Caco-2 (cell line): ENCODE results near the gene PLEKHA6. TPM values are rescaled to one million over a fixed set of nuclear protein-coding genes. Genes with fewer than 3 reads are reported as not detected.

Experiments
- BruUV-seq: library from RNA; stranded (reverse); fragments of 400-500 nt; replicated peaks from 2 replicates; lab custom pipeline; 2021; lab: Mats Ljungman, UMichigan
- CTCF ChIA-PET: fragments of 300-600 bp; sonication (Branson Sonifier 250); formaldehyde crosslinking; loops from one replicate; lab custom pipeline; 2022; ENCODE audit warnings: antibody characterized with exemption; lab: Charles Lee
- POLR2A ChIA-PET: fragments of 300-600 bp; sonication (Branson Sonifier 250); formaldehyde crosslinking; loops from one replicate; lab custom pipeline; 2022; ENCODE audit warnings: antibody characterized with exemption; lab: Charles Lee
- DNase-seq, 2 experiments: peaks; one replicate each; pipeline versions ENCODE4 v3.0.0 to v3.0.0-alpha.2; 2020 to 2022
- H3K27me3 ChIP-seq: replicated peaks from 2 replicates; pipeline ENCODE4 v1.6.0; 2011; ENCODE audit warnings: low read length; ENCODE audit not compliant: control insufficient read depth, insufficient read depth
- H3K36me3 ChIP-seq: 2 replicates; pipeline ENCODE4 v1.5.1; 2011; ENCODE audit warnings: low read length; ENCODE audit not compliant: control insufficient read depth, insufficient read depth
- H3K4me1 ChIP-seq: fragments of 250-450 bp; sonication (Bioruptor Pico); 2 replicates; pipeline ENCODE4 v1.5.1; 2020; ENCODE audit warnings: mild to moderate bottlenecking
- H3K4me3 ChIP-seq: 2 replicates; pipeline ENCODE4 v1.5.1; 2011; ENCODE audit warnings: low read depth, mild to moderate bottlenecking, control low read depth, low read length
- H3K9me3 ChIP-seq: fragments of 250-450 bp; sonication (Bioruptor Pico); 2 replicates; pipeline ENCODE4 v1.5.1; 2020; ENCODE audit warnings: mild to moderate bottlenecking, moderate library complexity
- H3K27ac Mint-ChIP-seq: one replicate; pipeline ENCODE4 v1.8.0; 2022; ENCODE audit warnings: mixed read lengths; ENCODE audit not compliant: unreplicated experiment
- H3K27me3 Mint-ChIP-seq: one replicate; pipeline ENCODE4 v1.8.0; 2022; ENCODE audit warnings: mixed read lengths; ENCODE audit not compliant: insufficient read depth, unreplicated experiment
- H3K36me3 Mint-ChIP-seq: one replicate; pipeline ENCODE4 v1.8.0; 2022; ENCODE audit warnings: mild to moderate bottlenecking, mixed read lengths; ENCODE audit not compliant: insufficient read depth, unreplicated experiment
- H3K4me1 Mint-ChIP-seq: one replicate; pipeline ENCODE4 v1.8.0; 2022; ENCODE audit warnings: low read depth, mixed read lengths; ENCODE audit not compliant: unreplicated experiment
- H3K4me3 Mint-ChIP-seq: one replicate; pipeline ENCODE4 v1.8.0; 2022; ENCODE audit warnings: mild to moderate bottlenecking, moderate library complexity, mixed read lengths; ENCODE audit not compliant: unreplicated experiment
- H3K9me3 Mint-ChIP-seq: one replicate; pipeline ENCODE4 v1.8.0; 2022; ENCODE audit warnings: mixed read lengths; ENCODE audit not compliant: unreplicated experiment
- intact Hi-C: fragments of 100-400 bp; cut with micrococcal nuclease; formaldehyde crosslinking; loops from one replicate; pipeline ENCODE4 v1.10.0; 2022; ENCODE audit not compliant: unreplicated experiment
- total RNA-seq: library from RNA; stranded (reverse); gene quantifications from 2 replicates; pipeline ENCODE4 v1.2.3, GENCODE V29; 2022
- TF ChIP-seq, protein P1 (sequence below), 2 experiments: fragments of 200-600 bp in 1 of 2; IDR thresholded peaks; 1 replicate in 1 of 2; 2 replicates in 1 of 2; pipeline versions ENCODE4 v1.5.1 to v1.8.0; 2011 to 2022; ENCODE audit warnings: antibody characterized with exemption in 1 of 2, control low read depth in 1 of 2, inconsistent platforms in 1 of 2, low read depth in 1 of 2, low read length in 1 of 2, mild to moderate bottlenecking in 1 of 2, moderate library complexity in 1 of 2; ENCODE audit not compliant: insufficient read depth in 1 of 2, severe bottlenecking in 1 of 2, unreplicated experiment in 1 of 2

PLEKHA6 gene
- total RNA-seq, 1 experiment from 2014 or later: 18.8 TPM

GRCh38 chr1:204383163-204383904 lies 23.6 kb upstream of the PLEKHA6 start:
- Mint-ChIP-seq H3K27me3 (no peaks in the 10 kb centered on the region), H3K9me3 (no peaks in the 10 kb centered on the region), H3K36me3 (no peaks in the 10 kb centered on the region), H3K4me1 (no peaks in the 10 kb centered on the region), H3K27ac (no peak overlapping the region), H3K4me3 (no peak overlapping the region)
- no peaks in the 10 kb centered on the region for H3K27me3 ChIP-seq
- ChIA-PET CTCF (interaction anchor here (1.0 to 2.9 kb wide), 2 partner anchors 15 to 48 kb away, joined by 3 to 22 read pairs; no protein-coding TSS in a partner anchor), POLR2A (no interaction called here)
- DNase-seq: peak in 1 of 2 experiments; percentile 40
- no peaks in the 10 kb centered on the region for H3K9me3 ChIP-seq
- H3K36me3 ChIP-seq: no peaks in the 10 kb centered on the region
- BruUV-seq: no TSS peak
- TF ChIP-seq, protein P1, sequence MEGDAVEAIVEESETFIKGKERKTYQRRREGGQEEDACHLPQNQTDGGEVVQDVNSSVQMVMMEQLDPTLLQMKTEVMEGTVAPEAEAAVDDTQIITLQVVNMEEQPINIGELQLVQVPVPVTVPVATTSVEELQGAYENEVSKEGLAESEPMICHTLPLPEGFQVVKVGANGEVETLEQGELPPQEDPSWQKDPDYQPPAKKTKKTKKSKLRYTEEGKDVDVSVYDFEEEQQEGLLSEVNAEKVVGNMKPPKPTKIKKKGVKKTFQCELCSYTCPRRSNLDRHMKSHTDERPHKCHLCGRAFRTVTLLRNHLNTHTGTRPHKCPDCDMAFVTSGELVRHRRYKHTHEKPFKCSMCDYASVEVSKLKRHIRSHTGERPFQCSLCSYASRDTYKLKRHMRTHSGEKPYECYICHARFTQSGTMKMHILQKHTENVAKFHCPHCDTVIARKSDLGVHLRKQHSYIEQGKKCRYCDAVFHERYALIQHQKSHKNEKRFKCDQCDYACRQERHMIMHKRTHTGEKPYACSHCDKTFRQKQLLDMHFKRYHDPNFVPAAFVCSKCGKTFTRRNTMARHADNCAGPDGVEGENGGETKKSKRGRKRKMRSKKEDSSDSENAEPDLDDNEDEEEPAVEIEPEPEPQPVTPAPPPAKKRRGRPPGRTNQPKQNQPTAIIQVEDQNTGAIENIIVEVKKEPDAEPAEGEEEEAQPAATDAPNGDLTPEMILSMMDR (IDR thresholded peaks at IDR 0.05; ENCODE audit: insufficient read depth in 1 of 2, low read depth in 1 of 2, low read length in 1 of 2, severe bottlenecking in 1 of 2, unreplicated experiment in 1 of 2): no peak
- intact Hi-C loops: loop anchor here (1.0 kb wide), 1 partner anchor 15 kb away; no protein-coding TSS in a partner anchor
- no peak overlapping the region for H3K4me3 ChIP-seq
- peaks cover 32% of the 10 kb centered on the region for H3K4me1 ChIP-seq

DNA sequence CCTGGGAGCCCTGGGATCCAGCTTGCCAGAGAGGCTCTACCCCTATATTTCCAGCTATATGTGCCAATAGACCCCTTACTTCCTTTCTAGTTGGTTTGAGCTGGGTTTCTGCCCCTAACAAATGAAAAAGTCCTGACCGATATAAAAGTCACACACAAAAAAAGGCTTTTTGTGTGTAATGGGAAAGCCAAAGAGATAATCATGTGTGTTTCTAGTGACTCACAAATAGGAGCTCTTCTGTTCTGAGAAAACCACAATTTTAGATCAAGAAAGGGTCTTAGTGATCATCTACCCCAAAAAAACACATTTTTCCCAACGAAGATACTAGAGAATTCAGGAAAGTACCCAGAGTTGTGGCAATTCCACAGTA lies 23.0 kb upstream of the PLEKHA6 start:
- TF ChIP-seq, protein P1 (IDR thresholded peaks at IDR 0.05; ENCODE audit: insufficient read depth in 1 of 2, low read depth in 1 of 2, low read length in 1 of 2, severe bottlenecking in 1 of 2, unreplicated experiment in 1 of 2): no peak
- ChIA-PET POLR2A (no interaction called here), CTCF (interaction anchor here (0.7 to 2.9 kb wide), 3 partner anchors 16 to 1058 kb away, joined by 3 to 22 read pairs (median 6); no protein-coding TSS in a partner anchor)
- Histone ChIP-seq H3K9me3 (no peaks in the 10 kb centered on the region), H3K27me3 (no peaks in the 10 kb centered on the region), H3K36me3 (no peaks in the 10 kb centered on the region), H3K4me3 (no peak overlapping the region), H3K4me1 (peaks cover 34% of the 10 kb centered on the region)
- no peaks in the 10 kb centered on the region for H3K9me3 Mint-ChIP-seq
- intact Hi-C loops: loop anchor here (1.0 kb wide), 1 partner anchor 16 kb away; no protein-coding TSS in a partner anchor
- H3K4me3 Mint-ChIP-seq: no peak overlapping the region
- no peaks in the 10 kb centered on the region for H3K36me3 Mint-ChIP-seq
- no peak overlapping the region for H3K27ac Mint-ChIP-seq
- no peaks in the 10 kb centered on the region for H3K27me3 Mint-ChIP-seq
- H3K4me1 Mint-ChIP-seq: no peaks in the 10 kb centered on the region
- BruUV-seq: no TSS peak
- no peak for DNase-seq

- ChIA-PET CTCF (interaction anchor here (0.5 to 1.3 kb wide), 3 partner anchors 18 to 215 kb away, joined by 3 to 6 read pairs (median 3); no protein-coding TSS in a partner anchor), POLR2A (no interaction called here)
- Mint-ChIP-seq H3K4me3 (no peak overlapping the region), H3K27me3 (no peaks in the 10 kb centered on the region), H3K9me3 (no peaks in the 10 kb centered on the region), H3K36me3 (peaks cover 6% of the 10 kb centered on the region), H3K4me1 (no peaks in the 10 kb centered on the region), H3K27ac (no peak overlapping the region)
- Histone ChIP-seq H3K9me3 (no peaks in the 10 kb centered on the region), H3K27me3 (no peaks in the 10 kb centered on the region), H3K4me3 (no peak overlapping the region), H3K4me1 (peaks cover 41% of the 10 kb centered on the region), H3K36me3 (no peaks in the 10 kb centered on the region)
- intact Hi-C loops: no loop called here
- DNase-seq: no peak
- TF ChIP-seq, protein P1 (IDR thresholded peaks at IDR 0.05; ENCODE audit: insufficient read depth in 1 of 2, low read depth in 1 of 2, low read length in 1 of 2, severe bottlenecking in 1 of 2, unreplicated experiment in 1 of 2): no peak
- no TSS peak for BruUV-seq
Measured at GRCh38 chr1:204380293-204380831, 20.6 kb upstream of the PLEKHA6 start.
